ENCODE measurements around the gene MAN2B2.

- TF ChIP-seq CTCF (IDR thresholded peaks at IDR 0.05) = no peak
- TF ChIP-seq POLR2A (IDR thresholded peaks at IDR 0.05) = no peak
Measured at GRCh38 chr4:6549890-6550620, 24.9 kb upstream of the MAN2B2 start.

All from transverse colon (tissue), 3 donors.